Measurements from ENCODE around the gene TH. TPM values are rescaled to one million over a fixed set of nuclear protein-coding genes. Genes with fewer than 3 reads are reported as not detected.

Gene TH
- polyA plus RNA-seq, 2 of the 4 experiments (the other 2 are of a cell fraction), result not detected

GRCh38 chr11:2128130-2128510 lies 43.5 kb downstream of the TH start:
- CTCF ChIA-PET, result interaction anchor here (3.1 kb wide), 1 partner anchor 23 kb away, joined by 10 read pairs; no protein-coding TSS in a partner anchor
- DNase-seq (ENCODE audit: low read depth in 1 of 2, low spot score in 1 of 2) (no peak), ATAC-seq (peak; percentile 11 to 26; a peak in 3 of 6 replicates), FAIRE-seq (no peak)
- H3K4me1 ChIP-seq, result no peaks in the 10 kb centered on the region
- H3K4me3 ChIP-seq, result no peak overlapping the region
- POLR2A ChIA-PET, result no interaction called here
- no peaks in the 10 kb centered on the region for H3K9me3 ChIP-seq
- WGBS (ENCODE audit: missing lambda C conversion rate), result 100% methylated on average over 1 of the region's 7 CpGs
- H3K4me2 ChIP-seq, result no peak overlapping the region
- TF ChIP-seq POLR2AphosphoS2 (conservative IDR thresholded peaks at IDR 0.05; ENCODE audit: low read length) (no peak), NFE2L2 (conservative IDR thresholded peaks at IDR 0.05; ENCODE audit: low read length) (no peak), ZNF302 (CRISPR knock-in tag; IDR thresholded peaks at IDR 0.05) (no peak), CTCF (IDR thresholded peaks at IDR 0.05) (no peak), HOXA7 (CRISPR knock-in tag; IDR thresholded peaks at IDR 0.05) (no peak), RCOR1 (IDR thresholded peaks at IDR 0.05; ENCODE audit: low read depth, low read length) (no peak), MAZ (IDR thresholded peaks at IDR 0.05; ENCODE audit: borderline replicate concordance, low read depth, low read length) (no peak), CBX2 (IDR thresholded peaks at IDR 0.05; ENCODE audit: borderline replicate concordance, low read depth) (no peak), NR3C1 (IDR thresholded peaks at IDR 0.05) (no peak), RNF2 (IDR thresholded peaks at IDR 0.05; ENCODE audit: borderline replicate concordance, low read depth) (no peak), HOXB5 (CRISPR knock-in tag; IDR thresholded peaks at IDR 0.05) (no peak), SMC3 (IDR thresholded peaks at IDR 0.05) (no peak), ZSCAN20 (CRISPR knock-in tag; IDR thresholded peaks at IDR 0.05) (no peak), ZFP36 (IDR thresholded peaks at IDR 0.05; ENCODE audit: borderline replicate concordance, partially characterized antibody) (no peak), CHD4 (IDR thresholded peaks at IDR 0.05; ENCODE audit: borderline replicate concordance) (no peak), FOXS1 (CRISPR knock-in tag; IDR thresholded peaks at IDR 0.05) (no peak), ZC3H11A (IDR thresholded peaks at IDR 0.05) (no peak)
- TF ChIP-seq, protein P1, sequence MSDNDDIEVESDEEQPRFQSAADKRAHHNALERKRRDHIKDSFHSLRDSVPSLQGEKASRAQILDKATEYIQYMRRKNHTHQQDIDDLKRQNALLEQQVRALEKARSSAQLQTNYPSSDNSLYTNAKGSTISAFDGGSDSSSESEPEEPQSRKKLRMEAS (IDR thresholded peaks at IDR 0.05), result no peak
- TF ChIP-seq, protein P2, sequence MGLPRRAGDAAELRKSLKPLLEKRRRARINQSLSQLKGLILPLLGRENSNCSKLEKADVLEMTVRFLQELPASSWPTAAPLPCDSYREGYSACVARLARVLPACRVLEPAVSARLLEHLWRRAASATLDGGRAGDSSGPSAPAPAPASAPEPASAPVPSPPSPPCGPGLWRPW (IDR thresholded peaks at IDR 0.05), result no peak
- TF ChIP-seq, protein P3, sequence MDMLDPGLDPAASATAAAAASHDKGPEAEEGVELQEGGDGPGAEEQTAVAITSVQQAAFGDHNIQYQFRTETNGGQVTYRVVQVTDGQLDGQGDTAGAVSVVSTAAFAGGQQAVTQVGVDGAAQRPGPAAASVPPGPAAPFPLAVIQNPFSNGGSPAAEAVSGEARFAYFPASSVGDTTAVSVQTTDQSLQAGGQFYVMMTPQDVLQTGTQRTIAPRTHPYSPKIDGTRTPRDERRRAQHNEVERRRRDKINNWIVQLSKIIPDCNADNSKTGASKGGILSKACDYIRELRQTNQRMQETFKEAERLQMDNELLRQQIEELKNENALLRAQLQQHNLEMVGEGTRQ (IDR thresholded peaks at IDR 0.05), result no peak
- no peak overlapping the region for H3K27ac ChIP-seq

GRCh38 chr11:2127482-2128129 lies 44.0 kb downstream of the TH start:
- CTCF ChIA-PET, result interaction anchor here (3.1 kb wide), 1 partner anchor 24 kb away, joined by 10 read pairs; no protein-coding TSS in a partner anchor
- TF ChIP-seq TFCP2L1 (CRISPR knock-in tag; IDR thresholded peaks at IDR 0.05), result no peak
- no peak for TF ChIP-seq ZNF302 (CRISPR knock-in tag; IDR thresholded peaks at IDR 0.05)
- TF ChIP-seq RFX5 (IDR thresholded peaks at IDR 0.05), result no peak
- TF ChIP-seq JUN (IDR thresholded peaks at IDR 0.05), result no peak
- TF ChIP-seq, protein P4, sequence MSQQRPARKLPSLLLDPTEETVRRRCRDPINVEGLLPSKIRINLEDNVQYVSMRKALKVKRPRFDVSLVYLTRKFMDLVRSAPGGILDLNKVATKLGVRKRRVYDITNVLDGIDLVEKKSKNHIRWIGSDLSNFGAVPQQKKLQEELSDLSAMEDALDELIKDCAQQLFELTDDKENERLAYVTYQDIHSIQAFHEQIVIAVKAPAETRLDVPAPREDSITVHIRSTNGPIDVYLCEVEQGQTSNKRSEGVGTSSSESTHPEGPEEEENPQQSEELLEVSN (IDR thresholded peaks at IDR 0.05; ENCODE audit: borderline replicate concordance, low read depth), result no peak
- ATAC-seq (peak; percentile 9 to 25; a peak in 3 of 6 replicates), FAIRE-seq (no peak), DNase-seq (ENCODE audit: low read depth in 1 of 2, low spot score in 1 of 2) (no peak)
- H3K9me3 ChIP-seq, result no peaks in the 10 kb centered on the region
- 61% methylated on average over 5 of the region's 8 CpGs for WGBS (ENCODE audit: missing lambda C conversion rate)
- H3K4me1 ChIP-seq, result no peaks in the 10 kb centered on the region
- H3K4me2 ChIP-seq, result no peak overlapping the region
- POLR2A ChIA-PET, result no interaction called here
- H3K27ac ChIP-seq, result no peak overlapping the region
- H3K4me3 ChIP-seq, result no peak overlapping the region

Data from A549 (cell line).